Right lobe of liver (tissue), 4 donors: Measurements from ENCODE around the gene FLOT2.

Experiments
- POLR2A ChIP-seq: fragments of 450-650 bp; IDR thresholded peaks from one replicate; pipeline ENCODE4 v1.6.1; 2017; ENCODE audit warnings: antibody characterized with exemption, mild to moderate bottlenecking
- TF ChIP-seq, protein P1 (sequence below), 4 donors: fragments of 200-600 bp in 3 of 4; fragments of 450-650 bp in 1 of 4; IDR thresholded peaks; one replicate each; pipeline versions ENCODE4 v1.5.1 to v1.8.0; 2016 to 2022; ENCODE audit warnings: antibody characterized with exemption in 4 of 4, mild to moderate bottlenecking in 2 of 4
- donor health status: DM: no; HTN: no; CAD: no.
- donor health status: DM: no; HTN: no; CAD: no.
- donor health status: DM: no; HTN: yes; CAD: no.

DNA sequence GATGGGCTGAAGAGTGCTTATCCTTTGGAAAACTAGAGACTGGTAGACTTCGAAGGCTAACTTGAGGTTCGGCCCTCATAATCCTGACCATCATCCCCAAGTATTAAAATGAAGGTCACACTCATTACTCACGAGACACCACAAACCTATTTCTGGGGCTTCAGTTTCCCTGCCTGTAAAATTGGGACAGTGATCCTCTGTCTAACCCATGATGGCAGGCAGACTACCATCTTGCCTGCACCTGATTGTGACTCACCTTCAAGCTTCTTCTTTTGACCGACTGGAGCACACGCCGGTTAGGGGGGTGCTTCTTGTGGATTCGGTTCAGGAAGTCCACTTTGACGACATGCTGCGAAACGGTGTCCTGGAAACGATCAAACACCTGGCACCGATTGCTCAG, 19.5 kb upstream of the FLOT2 start:
- TF ChIP-seq, protein P1, sequence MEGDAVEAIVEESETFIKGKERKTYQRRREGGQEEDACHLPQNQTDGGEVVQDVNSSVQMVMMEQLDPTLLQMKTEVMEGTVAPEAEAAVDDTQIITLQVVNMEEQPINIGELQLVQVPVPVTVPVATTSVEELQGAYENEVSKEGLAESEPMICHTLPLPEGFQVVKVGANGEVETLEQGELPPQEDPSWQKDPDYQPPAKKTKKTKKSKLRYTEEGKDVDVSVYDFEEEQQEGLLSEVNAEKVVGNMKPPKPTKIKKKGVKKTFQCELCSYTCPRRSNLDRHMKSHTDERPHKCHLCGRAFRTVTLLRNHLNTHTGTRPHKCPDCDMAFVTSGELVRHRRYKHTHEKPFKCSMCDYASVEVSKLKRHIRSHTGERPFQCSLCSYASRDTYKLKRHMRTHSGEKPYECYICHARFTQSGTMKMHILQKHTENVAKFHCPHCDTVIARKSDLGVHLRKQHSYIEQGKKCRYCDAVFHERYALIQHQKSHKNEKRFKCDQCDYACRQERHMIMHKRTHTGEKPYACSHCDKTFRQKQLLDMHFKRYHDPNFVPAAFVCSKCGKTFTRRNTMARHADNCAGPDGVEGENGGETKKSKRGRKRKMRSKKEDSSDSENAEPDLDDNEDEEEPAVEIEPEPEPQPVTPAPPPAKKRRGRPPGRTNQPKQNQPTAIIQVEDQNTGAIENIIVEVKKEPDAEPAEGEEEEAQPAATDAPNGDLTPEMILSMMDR (IDR thresholded peaks at IDR 0.05) = no peak
- TF ChIP-seq POLR2A = no peak
